OCI-LY1 (cell line): ENCODE measurements around the gene GCLC.

ENCODE experiments used
- H2AFZ ChIP-seq: fragments of 200-600 bp; sonication (generic), shearing (Covaris generic); 2 replicates; pipeline ENCODE4 v1.6.0; 2014; ENCODE audit warnings: antibody characterized with exemption, mild to moderate bottlenecking, low read length
- H3F3A ChIP-seq: fragments of 200-600 bp; sonication (generic), shearing (Covaris generic); 2 replicates; pipeline ENCODE4 v1.6.0; 2014; ENCODE audit warnings: mild to moderate bottlenecking, antibody characterized with exemption, low read length, moderate library complexity; ENCODE audit not compliant: insufficient read depth
- H3K27ac ChIP-seq: fragments of 200-600 bp; sonication (generic); 2 replicates; pipeline ENCODE4 v1.5.1; 2014; ENCODE audit warnings: low read length, mixed run types, mild to moderate bottlenecking, low read depth; ENCODE audit not compliant: poor library complexity, severe bottlenecking
- H3K27me3 ChIP-seq: fragments of 200-600 bp; sonication (generic); 2 replicates; pipeline ENCODE4 v1.6.0; 2014; ENCODE audit warnings: antibody characterized with exemption, mild to moderate bottlenecking, low read length, moderate library complexity; ENCODE audit not compliant: insufficient read depth
- H3K36me3 ChIP-seq: fragments of 200-600 bp; sonication (generic); 2 replicates; pipeline ENCODE4 v1.6.1; 2014; ENCODE audit warnings: mild to moderate bottlenecking, antibody characterized with exemption, low read length, moderate library complexity, mixed read lengths; ENCODE audit not compliant: insufficient read depth
- H3K4me1 ChIP-seq: fragments of 200-600 bp; sonication (generic); 2 replicates; pipeline ENCODE4 v1.5.1; 2014; ENCODE audit warnings: mild to moderate bottlenecking, low read length, moderate library complexity; ENCODE audit not compliant: insufficient read depth, severe bottlenecking
- H3K4me2 ChIP-seq: fragments of 200-600 bp; sonication (generic), shearing (Covaris generic); 2 replicates; pipeline ENCODE4 v1.6.1; 2014; ENCODE audit warnings: low read length
- H3K4me3 ChIP-seq: fragments of 200-600 bp; sonication (generic); 2 replicates; pipeline ENCODE4 v1.5.1; 2014; ENCODE audit warnings: low read length, low read depth, mild to moderate bottlenecking, mixed read lengths; ENCODE audit not compliant: poor library complexity, severe bottlenecking
- H3K79me2 ChIP-seq: fragments of 200-600 bp; shearing (Covaris generic); 2 replicates; pipeline ENCODE4 v1.6.1; 2016; ENCODE audit warnings: mixed run types, low read length, mixed read lengths; ENCODE audit not compliant: insufficient read depth
- H3K9ac ChIP-seq: fragments of 200-600 bp; sonication (generic), shearing (Covaris generic); 2 replicates; pipeline ENCODE4 v1.6.1; 2014; ENCODE audit warnings: mild to moderate bottlenecking, low read length, mixed read lengths
- H3K9me2 ChIP-seq: fragments of 200-600 bp; sonication (generic), shearing (Covaris generic); 2 replicates; pipeline ENCODE4 v1.6.1; 2014; ENCODE audit warnings: low read depth, mild to moderate bottlenecking, low read length, mixed read lengths
- H3K9me3 ChIP-seq: fragments of 200-600 bp; shearing (Covaris generic); 2 replicates; pipeline ENCODE4 v1.6.1; 2014; ENCODE audit warnings: low read length, mixed read lengths
- H4K20me1 ChIP-seq: fragments of 200-600 bp; sonication (generic), shearing (Covaris generic); 2 replicates; pipeline ENCODE4 v1.6.0; 2016; ENCODE audit warnings: mild to moderate bottlenecking, low read length; ENCODE audit not compliant: insufficient read depth
- CTCF ChIP-seq: fragments of 200-600 bp; sonication (generic), shearing (Covaris generic); IDR thresholded peaks from 2 replicates; pipeline ENCODE4 v1.5.1; 2017; ENCODE audit warnings: mild to moderate bottlenecking, antibody characterized with exemption, low read length, moderate library complexity, mixed read lengths
- EZH2 ChIP-seq: fragments of 200-600 bp; sonication (generic), shearing (Covaris generic); IDR thresholded peaks from 2 replicates; pipeline ENCODE4 v1.8.0; 2017; ENCODE audit warnings: borderline replicate concordance, mixed run types, mild to moderate bottlenecking, antibody characterized with exemption, low read length, moderate library complexity, mixed read lengths

Gene GCLC

GRCh38 chr6:53464927-53465460 lies 79.9 kb downstream of the GCLC start:
- Histone ChIP-seq H3K27ac (no peak overlapping the region), H2AFZ (no peak overlapping the region), H3K4me1 (peaks cover 7% of the 10 kb centered on the region), H3K9me2 (no peaks in the 10 kb centered on the region), H3K9me3 (no peaks in the 10 kb centered on the region), H3K79me2 (no peaks in the 10 kb centered on the region), H3K4me3 (no peak overlapping the region), H3K36me3 (no peaks in the 10 kb centered on the region), H3F3A (no peaks in the 10 kb centered on the region), H3K27me3 (no peaks in the 10 kb centered on the region), H3K4me2 (no peak overlapping the region), H4K20me1 (no peaks in the 10 kb centered on the region), H3K9ac (no peak overlapping the region)
- TF ChIP-seq CTCF: no peak
- TF ChIP-seq EZH2: no peak

GRCh38 chr6:53464483-53464882 lies 80.4 kb downstream of the GCLC start:
- TF ChIP-seq CTCF (no peak), EZH2 (no peak)

GRCh38 chr6:53461696-53462095 lies 83.2 kb downstream of the GCLC start:
- H2AFZ ChIP-seq: no peak overlapping the region
- no peak overlapping the region for H3K4me2 ChIP-seq
- H3K36me3 ChIP-seq: no peaks in the 10 kb centered on the region
- H3K27me3 ChIP-seq: no peaks in the 10 kb centered on the region
- no peaks in the 10 kb centered on the region for H3K9me3 ChIP-seq
- H3F3A ChIP-seq: no peaks in the 10 kb centered on the region
- H4K20me1 ChIP-seq: no peaks in the 10 kb centered on the region
- peaks cover 7% of the 10 kb centered on the region for H3K4me1 ChIP-seq
- no peaks in the 10 kb centered on the region for H3K79me2 ChIP-seq
- TF ChIP-seq CTCF: no peak
- no peak overlapping the region for H3K9ac ChIP-seq
- no peak overlapping the region for H3K4me3 ChIP-seq
- H3K9me2 ChIP-seq: no peaks in the 10 kb centered on the region
- H3K27ac ChIP-seq: no peak overlapping the region

More at GRCh38 chr6:53464483-53464882, 80.4 kb downstream of the GCLC start:
- H3F3A ChIP-seq: no peaks in the 10 kb centered on the region
- H3K27me3 ChIP-seq: no peaks in the 10 kb centered on the region
- H3K4me3 ChIP-seq: no peak overlapping the region
- no peaks in the 10 kb centered on the region for H3K9me3 ChIP-seq
- H2AFZ ChIP-seq: no peak overlapping the region
- H3K9ac ChIP-seq: no peak overlapping the region
- no peaks in the 10 kb centered on the region for H3K79me2 ChIP-seq
- no peak overlapping the region for H3K27ac ChIP-seq
- peaks cover 7% of the 10 kb centered on the region for H3K4me1 ChIP-seq
- no peaks in the 10 kb centered on the region for H3K9me2 ChIP-seq
- H3K4me2 ChIP-seq: no peak overlapping the region
- no peaks in the 10 kb centered on the region for H4K20me1 ChIP-seq
- no peaks in the 10 kb centered on the region for H3K36me3 ChIP-seq
